PC-9 (cell line): ENCODE measurements around the gene JPT1.

Experiments
- CTCF ChIP-seq: fragments of 200-600 bp; sonication (generic); conservative IDR thresholded peaks from 2 replicates; pipeline ENCODE4 v1.6.1; 2017; ENCODE audit warnings: mixed run types, antibody characterized with exemption, mild to moderate bottlenecking, moderate library complexity
- EZH2 ChIP-seq: fragments of 200-600 bp; sonication (generic); IDR thresholded peaks from 2 replicates; pipeline ENCODE4 v1.8.0; 2017; ENCODE audit warnings: antibody characterized with exemption, low read depth

- TF ChIP-seq CTCF = no peak
- no peak for TF ChIP-seq EZH2
Observed at GRCh38 chr17:75109046-75109406, 45.3 kb downstream of the JPT1 start.
